Hematopoietic multipotent progenitor cell treated with erythropoietin and hydrocortisone succinate and interleukin-3 and kit ligand, for 4 days (in vitro differentiated cells): ENCODE data around the gene LRRC49.
"Not testable (repeated sequence)": the region's sequence is repeated elsewhere in the genome, so short reads cannot be mapped to it uniquely, and the experiment has no call there.

Source experiments
- DNase-seq: peaks from one replicate; pipeline ENCODE4 v3.0.0-alpha.2; 2015

The LRRC49 gene

GRCh38 chr15:70926914-70927313 is 34.3 kb downstream of the LRRC49 start:
- not testable (repeated sequence) for DNase-seq

GRCh38 chr15:70931821-70932220 is 39.2 kb downstream of the LRRC49 start:
- no peak for DNase-seq

DNA sequence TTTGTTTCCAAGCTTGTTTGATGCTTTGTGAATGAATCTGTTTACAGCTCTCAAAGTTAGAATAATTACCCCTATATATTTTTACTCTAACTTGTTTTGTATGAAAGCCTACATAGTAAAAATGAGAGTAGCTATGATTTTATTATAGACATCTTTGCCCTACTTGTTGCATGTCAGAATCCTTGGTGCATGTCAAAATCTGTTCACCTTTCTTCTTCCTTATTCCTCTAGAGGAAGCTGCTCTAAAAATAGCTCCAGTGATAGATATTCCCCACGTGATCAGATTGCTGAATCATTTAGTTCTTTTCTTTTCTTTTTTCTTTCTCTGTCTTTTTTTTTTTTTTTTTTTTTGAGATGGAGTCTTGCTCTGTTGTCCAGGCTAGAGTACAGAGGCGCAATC is 39.8 kb downstream of the LRRC49 start:
- peak; percentile 3 for DNase-seq

GRCh38 chr15:70933411-70933810 is 40.8 kb downstream of the LRRC49 start:
- DNase-seq: no peak

- no peak for DNase-seq
These were observed 43.0 kb downstream of the LRRC49 start for GRCh38 chr15:70935631-70936030.

- DNase-seq: no peak
These were observed 43.7 kb downstream of the LRRC49 start for GRCh38 chr15:70936326-70936725.

- not testable (repeated sequence) for DNase-seq
These were observed 50.7 kb downstream of the LRRC49 start for GRCh38 chr15:70943285-70943684.

- no peak for DNase-seq
These were observed 55.0 kb downstream of the LRRC49 start for GRCh38 chr15:70947351-70948335.

DNA sequence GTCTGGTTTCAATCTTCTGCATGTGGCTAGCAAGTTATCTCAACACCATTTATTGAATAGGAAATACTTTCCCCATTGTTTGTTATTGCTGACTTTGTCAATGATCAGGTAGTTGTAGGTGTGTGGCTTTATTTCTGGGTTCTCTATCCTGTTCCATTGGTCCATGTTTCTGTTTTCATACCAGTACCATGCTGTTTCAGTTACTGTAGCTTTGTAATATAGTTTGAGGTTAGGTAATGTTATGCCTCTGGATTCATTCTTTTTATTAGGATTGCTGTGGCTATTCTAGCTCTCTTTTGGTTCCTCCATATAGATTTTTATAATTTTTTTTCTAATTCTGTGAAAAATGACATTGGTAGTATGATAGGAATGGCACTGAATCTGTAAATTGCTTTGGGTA is 58.3 kb downstream of the LRRC49 start:
- no peak for DNase-seq

- DNase-seq: no peak
These were observed 61.5 kb downstream of the LRRC49 start for GRCh38 chr15:70954171-70954570.

- DNase-seq: no peak
These were observed 62.1 kb downstream of the LRRC49 start for GRCh38 chr15:70954733-70955132.

- DNase-seq: no peak
These were observed 62.5 kb downstream of the LRRC49 start for GRCh38 chr15:70955151-70955550.

DNA sequence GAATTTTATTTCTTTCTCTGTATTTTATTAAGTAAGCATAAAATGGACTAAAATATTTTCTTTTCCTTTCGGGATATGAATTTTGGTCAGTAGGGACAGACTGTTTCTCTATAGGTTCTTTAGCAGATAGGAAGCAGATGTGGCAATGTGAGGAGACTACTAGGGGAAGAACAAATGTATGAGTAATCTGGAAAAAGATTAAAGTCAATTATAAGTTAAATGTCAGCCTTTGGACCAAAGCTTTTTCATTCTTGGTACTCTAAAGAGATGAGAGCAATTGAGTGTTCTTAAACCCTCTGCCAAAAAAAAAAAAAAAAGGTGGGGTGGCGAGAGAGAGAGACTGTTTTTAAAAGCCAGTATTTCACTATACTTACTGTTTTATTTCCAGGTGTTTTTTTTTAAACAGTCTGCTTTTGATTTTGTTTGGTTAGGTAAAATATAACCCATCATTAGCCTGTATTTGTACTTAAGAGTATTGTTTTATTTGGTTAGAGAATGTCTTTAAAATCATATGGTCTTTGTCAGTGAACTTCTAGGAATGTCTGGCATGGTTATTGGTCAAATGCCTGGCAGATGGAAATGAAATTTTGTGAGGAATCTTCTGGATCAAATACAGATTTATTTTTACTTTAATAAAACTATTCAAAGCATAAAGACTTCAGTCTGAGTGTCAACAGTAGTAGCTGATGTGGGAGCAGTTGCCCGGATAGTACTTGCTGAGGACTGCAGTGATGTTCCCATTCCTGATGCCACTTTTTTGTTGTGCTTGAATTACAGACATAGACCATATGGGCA is 63.8 kb downstream of the LRRC49 start:
- no peak for DNase-seq

- no peak for DNase-seq
These were observed 69.5 kb downstream of the LRRC49 start for GRCh38 chr15:70962084-70962483.

- no peak for DNase-seq
These were observed 70.6 kb downstream of the LRRC49 start for GRCh38 chr15:70963199-70963598.

GRCh38 chr15:70964058-70964457 is 71.4 kb downstream of the LRRC49 start:
- DNase-seq: no peak

GRCh38 chr15:70964686-70965085 is 72.1 kb downstream of the LRRC49 start:
- DNase-seq: no peak

- DNase-seq: no peak
These were observed 75.0 kb downstream of the LRRC49 start for GRCh38 chr15:70967646-70968045.

DNA sequence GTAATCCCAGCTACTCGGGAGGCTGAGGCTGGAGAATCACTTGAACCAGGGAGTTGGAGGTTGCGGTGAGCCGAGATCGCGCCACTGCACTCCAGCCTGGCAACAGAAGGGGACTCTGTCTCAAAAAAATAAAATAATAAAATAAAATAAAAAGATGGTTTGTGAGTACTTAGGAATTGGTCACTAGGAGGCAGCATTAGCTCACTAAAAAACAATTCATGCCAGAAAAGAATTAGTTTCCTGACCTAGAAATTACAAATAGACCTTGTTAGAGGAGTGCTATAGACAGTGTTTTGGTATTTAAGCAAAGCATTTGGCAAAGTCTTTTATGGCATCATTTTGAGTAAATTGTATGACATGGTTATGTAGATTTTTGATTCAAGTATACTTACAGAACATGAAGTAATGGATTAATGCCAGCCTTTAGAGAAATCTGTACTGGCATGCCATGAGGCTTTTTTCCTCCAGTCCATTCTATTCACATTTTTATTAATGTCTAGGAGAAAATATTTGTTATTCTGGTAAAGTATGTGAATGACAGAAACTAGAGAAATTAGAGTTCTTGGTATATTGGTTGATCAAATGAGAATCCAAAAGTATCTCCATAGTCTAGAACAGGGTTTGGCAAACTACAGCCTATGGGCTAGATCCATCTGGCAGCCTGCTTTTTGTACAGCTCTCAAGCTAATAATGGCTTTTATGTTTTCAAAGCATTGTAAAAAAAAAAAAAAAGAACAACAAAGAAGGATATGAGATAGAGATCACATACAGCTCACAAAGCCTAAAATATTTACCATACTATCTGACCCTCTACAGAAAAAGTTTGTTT is 81.6 kb downstream of the LRRC49 start:
- DNase-seq: peak; percentile 50

DNA sequence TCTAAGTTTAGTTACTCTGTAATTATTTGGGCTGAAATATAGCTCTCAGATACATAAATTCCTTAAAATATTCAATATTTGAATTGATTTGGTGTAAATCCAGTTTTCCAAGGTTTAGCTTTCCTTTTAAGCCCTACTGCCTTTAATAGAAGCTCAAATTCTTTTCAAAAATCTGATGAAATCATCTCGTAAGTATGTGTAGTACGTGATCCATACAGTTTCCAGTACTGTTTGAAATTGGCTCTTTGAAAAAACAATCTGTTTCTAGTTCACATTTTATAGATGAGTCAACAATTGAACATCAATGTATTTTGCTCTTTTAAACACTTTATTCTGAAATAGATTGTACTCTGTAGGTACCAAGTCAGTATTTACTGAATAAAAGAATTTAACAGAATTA is 84.2 kb downstream of the LRRC49 start:
- no peak for DNase-seq

- DNase-seq: peak; percentile 3
These were observed 102.9 kb downstream of the LRRC49 start for GRCh38 chr15:70995383-70995970.

DNA sequence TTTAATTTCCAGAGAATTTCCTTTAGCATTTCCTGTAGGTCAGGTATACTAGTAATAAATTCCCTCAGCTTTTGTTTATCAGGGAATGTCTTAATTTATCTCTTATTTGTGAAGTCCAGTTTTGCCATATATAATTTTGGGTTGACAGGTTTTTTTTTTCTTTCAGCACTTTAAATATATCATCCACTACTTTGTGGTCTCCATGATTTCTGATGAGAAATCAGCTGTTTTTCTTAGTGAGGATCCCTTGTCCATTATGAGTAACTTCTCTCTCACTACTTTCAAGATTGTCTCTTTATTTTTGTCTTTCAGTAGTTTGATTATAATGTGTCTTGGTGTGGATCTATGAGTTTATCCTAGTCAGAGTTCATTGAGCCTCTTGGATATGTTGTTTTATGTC is 105.7 kb downstream of the LRRC49 start:
- DNase-seq: no peak

- no peak for DNase-seq
These were observed 109.7 kb downstream of the LRRC49 start for GRCh38 chr15:71002316-71002715.
